GM23338 (cell line): Measurements from ENCODE around the gene WASL. TPM values are rescaled to one million over a fixed set of nuclear protein-coding genes. Genes with fewer than 3 reads are reported as not detected.

ENCODE experiments used
- ATAC-seq: fragments of 200-7000 bp; cut with Tn5 transposase; 3 replicates; pipeline ENCODE4 v1.9.1; 2020
- DNase-seq: peaks from one replicate; pipeline ENCODE4 v3.0.0-alpha.2; 2015; ENCODE audit warnings: low spot score
- H2AFZ ChIP-seq: fragments of 200-600 bp; sonication (generic); 2 replicates; pipeline ENCODE4 v1.8.0; 2016; ENCODE audit warnings: antibody characterized with exemption, mild to moderate bottlenecking, moderate library complexity
- H3F3A ChIP-seq: fragments of 200-600 bp; sonication (generic); replicated peaks from 2 replicates; pipeline ENCODE4 v1.8.0; 2017; ENCODE audit warnings: antibody characterized with exemption, mixed run types, low read depth
- H3K27ac ChIP-seq: fragments of 200-600 bp; sonication (generic); 2 replicates; pipeline ENCODE4 v1.6.1; 2016; ENCODE audit warnings: low read depth
- H3K27me3 ChIP-seq: fragments of 200-600 bp; sonication (generic); 2 replicates; pipeline ENCODE4 v1.8.0; 2016; ENCODE audit warnings: mild to moderate bottlenecking, mixed run types, moderate library complexity; ENCODE audit not compliant: insufficient read depth
- H3K36me3 ChIP-seq: fragments of 200-600 bp; sonication (generic); 2 replicates; pipeline ENCODE4 v1.8.0; 2016; ENCODE audit warnings: mild to moderate bottlenecking; ENCODE audit not compliant: insufficient read depth
- H3K4me1 ChIP-seq: fragments of 200-600 bp; sonication (generic); 2 replicates; pipeline ENCODE4 v1.8.0; 2016; ENCODE audit warnings: mild to moderate bottlenecking, moderate library complexity; ENCODE audit not compliant: insufficient read depth
- H3K4me2 ChIP-seq: fragments of 200-600 bp; sonication (generic); 2 replicates; pipeline ENCODE4 v1.7.1; 2017; ENCODE audit warnings: mixed run types
- H3K4me3 ChIP-seq: fragments of 200-600 bp; sonication (generic); 2 replicates; pipeline ENCODE4 v1.6.1; 2016; ENCODE audit warnings: mixed run types
- H3K79me2 ChIP-seq: fragments of 200-600 bp; sonication (generic); replicated peaks from 2 replicates; pipeline ENCODE4 v1.8.0; 2017; ENCODE audit warnings: mild to moderate bottlenecking; ENCODE audit not compliant: insufficient read depth
- H3K9me2 ChIP-seq: fragments of 200-600 bp; sonication (generic); 2 replicates; pipeline ENCODE4 v1.8.0; 2017; ENCODE audit not compliant: insufficient read depth
- H4K20me1 ChIP-seq: fragments of 200-600 bp; sonication (generic); replicated peaks from 2 replicates; pipeline ENCODE4 v1.8.0; 2017; ENCODE audit warnings: mild to moderate bottlenecking; ENCODE audit not compliant: insufficient read depth
- H3K27ac Mint-ChIP-seq: 2 replicates; pipeline ENCODE4 v1.8.0; 2020; ENCODE audit warnings: inconsistent platforms, mild to moderate bottlenecking, moderate library complexity, mixed read lengths
- H3K27me3 Mint-ChIP-seq: 3 replicates; pipeline ENCODE4 v1.8.0; 2022; ENCODE audit warnings: low read depth, mild to moderate bottlenecking, moderate library complexity, mixed read lengths, inconsistent platforms; ENCODE audit not compliant: insufficient read depth, poor library complexity
- H3K36me3 Mint-ChIP-seq: 3 replicates; pipeline ENCODE4 v1.8.0; 2021; ENCODE audit warnings: low read depth, mild to moderate bottlenecking, inconsistent platforms, moderate library complexity, mixed read lengths
- H3K4me1 Mint-ChIP-seq: 3 replicates; pipeline ENCODE4 v1.8.0; 2020; ENCODE audit warnings: mild to moderate bottlenecking, inconsistent platforms, mixed read lengths
- H3K4me3 Mint-ChIP-seq: 3 replicates; pipeline ENCODE4 v1.8.0; 2021; ENCODE audit warnings: moderate library complexity, mild to moderate bottlenecking, inconsistent platforms, mixed read lengths
- H3K9me3 Mint-ChIP-seq: 3 replicates; pipeline ENCODE4 v1.8.0; 2020; ENCODE audit warnings: moderate library complexity, mild to moderate bottlenecking, inconsistent platforms, mixed read lengths
- CREB1 ChIP-seq: fragments of 250-450 bp; sonication (Bioruptor Pico); IDR thresholded peaks from 2 replicates; pipeline ENCODE4 v1.5.0; 2020; ENCODE audit warnings: low read depth, mild to moderate bottlenecking, moderate library complexity
- CTCF ChIP-seq, 2 experiments: fragments of 200-600 bp in 1 of 2; sonication (generic) in 1 of 2; conservative IDR thresholded peaks; 2 replicates each; pipeline versions ENCODE4 v1.5.1 to v1.6.1; 2016 to 2017; ENCODE audit warnings: antibody characterized with exemption in 2 of 2, low read depth in 2 of 2, mild to moderate bottlenecking in 2 of 2, moderate library complexity in 1 of 2
- ETS1 ChIP-seq: IDR thresholded peaks from 2 replicates; pipeline ENCODE4 v1.6.1; 2016; ENCODE audit warnings: antibody characterized with exemption
- EZH2 ChIP-seq: fragments of 200-600 bp; sonication (generic); IDR thresholded peaks from one replicate; pipeline ENCODE4 v1.8.0; 2017; ENCODE audit warnings: antibody characterized with exemption, mild to moderate bottlenecking, low read depth; ENCODE audit not compliant: unreplicated experiment
- JUNB ChIP-seq: IDR thresholded peaks from one replicate; pipeline ENCODE4 v1.6.1; 2016; ENCODE audit warnings: antibody characterized with exemption; ENCODE audit not compliant: unreplicated experiment
- REST ChIP-seq: IDR thresholded peaks from one replicate; pipeline ENCODE4 v1.6.1; 2018; ENCODE audit warnings: antibody characterized with exemption; ENCODE audit not compliant: unreplicated experiment
- ZNF114 ChIP-seq: fragments of 250-450 bp; sonication (Bioruptor Pico); IDR thresholded peaks from 2 replicates; pipeline ENCODE4 v1.5.0; 2020; ENCODE audit warnings: mild to moderate bottlenecking, moderate library complexity
- ZNF331 ChIP-seq: fragments of 250-450 bp; sonication (Bioruptor Pico); IDR thresholded peaks from 2 replicates; pipeline ENCODE4 v1.5.0; 2020; ENCODE audit warnings: low read depth, mild to moderate bottlenecking, moderate library complexity
- polyA plus RNA-seq: library from polyadenylated mRNA; unstranded; fragments of >200 nt; fragmentation: Nextera tagmentation; extraction: Ambion mirVana; gene quantifications from 2 replicates; pipeline ENCODE4 v1.2.1, GENCODE V29; 2016
- total RNA-seq: library from RNA; depleted of rRNA; stranded (reverse); fragments of >200 nt; shearing (Covaris generic); gene quantifications from 2 replicates; pipeline ENCODE4 v1.2.3, GENCODE V29; 2014

WASL gene
- total and polyA plus RNA-seq, 2 experiments from 2014 or later: 36.4 to 45.3 TPM

- H3K4me3 Mint-ChIP-seq: peak overlapping the region; percentile 29; the same call in 1 of the 3 replicates
- peaks cover 24% of the 10 kb centered on the region for H3K4me1 ChIP-seq
- H3K9me3 Mint-ChIP-seq: no peaks in the 10 kb centered on the region
- no peak overlapping the region for H3K27ac Mint-ChIP-seq
- 0 out of 2 replicates have a peak, but pooled peaks cover 3% of the 10 kb centered on the region for H3F3A ChIP-seq
- H3K9me2 ChIP-seq: no peaks in the 10 kb centered on the region
- H4K20me1 ChIP-seq: no peaks in the 10 kb centered on the region
- TF ChIP-seq ZNF331 (CRISPR knock-in tag): no peak
- no peak for TF ChIP-seq ZNF114 (CRISPR knock-in tag)
- TF ChIP-seq EZH2: no peak
- no peak for TF ChIP-seq ETS1
- no peak for TF ChIP-seq CTCF (conservative IDR thresholded peaks at IDR 0.05; ENCODE audit: low read depth in 2 of 2)
- TF ChIP-seq JUNB: no peak
- H3K36me3 ChIP-seq: peaks cover 17% of the 10 kb centered on the region; the same call in 1 of the 2 replicates
- peaks cover 11% of the 10 kb centered on the region for H3K79me2 ChIP-seq
- H3K27me3 ChIP-seq: no peaks in the 10 kb centered on the region
- H3K4me3 ChIP-seq: no peak overlapping the region
- ATAC-seq (no peak), DNase-seq (no peak)
- no peak overlapping the region for H2AFZ ChIP-seq
- peaks cover 39% of the 10 kb centered on the region for H3K36me3 Mint-ChIP-seq
- peaks cover 39% of the 10 kb centered on the region for H3K4me1 Mint-ChIP-seq
- no peak overlapping the region for H3K27ac ChIP-seq
- no peak overlapping the region for H3K4me2 ChIP-seq
- peaks cover 4% of the 10 kb centered on the region for H3K27me3 Mint-ChIP-seq
Observed at GRCh38 chr7:123690550-123690949, 58.3 kb downstream of the WASL start.

GRCh38 chr7:123689250-123689649 is 59.6 kb downstream of the WASL start:
- Mint-ChIP-seq H3K27me3 (peaks cover 4% of the 10 kb centered on the region), H3K27ac (peak overlapping the region; percentile 60; the same call in 1 of the 2 replicates), H3K4me1 (peaks cover 30% of the 10 kb centered on the region), H3K4me3 (no peak overlapping the region), H3K36me3 (peaks cover 29% of the 10 kb centered on the region), H3K9me3 (no peaks in the 10 kb centered on the region)
- Histone ChIP-seq H3K4me1 (peaks cover 24% of the 10 kb centered on the region), H3K4me3 (no peak overlapping the region), H3K4me2 (no peak overlapping the region), H3K9me2 (no peaks in the 10 kb centered on the region), H3K36me3 (peaks cover 17% of the 10 kb centered on the region; the same call in 1 of the 2 replicates), H2AFZ (no peak overlapping the region), H3K79me2 (peaks cover 11% of the 10 kb centered on the region), H4K20me1 (no peaks in the 10 kb centered on the region), H3K27me3 (no peaks in the 10 kb centered on the region), H3K27ac (0 out of 2 replicates have a peak overlapping the region, but pooled peaks have one; percentile 14), H3F3A (0 out of 2 replicates have a peak, but pooled peaks cover 3% of the 10 kb centered on the region)
- ATAC-seq (no peak), DNase-seq (no peak)
- no peak for TF ChIP-seq ZNF114 (CRISPR knock-in tag)
- TF ChIP-seq ZNF331 (CRISPR knock-in tag): no peak
- TF ChIP-seq EZH2: no peak
- no peak for TF ChIP-seq CTCF (conservative IDR thresholded peaks at IDR 0.05; ENCODE audit: low read depth in 2 of 2)
- TF ChIP-seq CREB1 (CRISPR knock-in tag): no peak
- no peak for TF ChIP-seq REST
